T-helper 9 cell (primary cell): ENCODE measurements around the gene DENND5B.
"Not testable (repeated sequence)": the region's sequence is repeated elsewhere in the genome, so short reads cannot be mapped to it uniquely, and the experiment has no call there.

Experiments
- DNase-seq: peaks from one replicate; pipeline ENCODE4 v3.0.0-alpha.2; 2020
- total RNA-seq, 2 donors: gene quantifications; one replicate each; lab custom pipeline; 2026; lab: John Stamatoyannopoulos, UW

Gene DENND5B
- total RNA-seq: 0.07 to 0.24 reads per million in 2 donors

DNA sequence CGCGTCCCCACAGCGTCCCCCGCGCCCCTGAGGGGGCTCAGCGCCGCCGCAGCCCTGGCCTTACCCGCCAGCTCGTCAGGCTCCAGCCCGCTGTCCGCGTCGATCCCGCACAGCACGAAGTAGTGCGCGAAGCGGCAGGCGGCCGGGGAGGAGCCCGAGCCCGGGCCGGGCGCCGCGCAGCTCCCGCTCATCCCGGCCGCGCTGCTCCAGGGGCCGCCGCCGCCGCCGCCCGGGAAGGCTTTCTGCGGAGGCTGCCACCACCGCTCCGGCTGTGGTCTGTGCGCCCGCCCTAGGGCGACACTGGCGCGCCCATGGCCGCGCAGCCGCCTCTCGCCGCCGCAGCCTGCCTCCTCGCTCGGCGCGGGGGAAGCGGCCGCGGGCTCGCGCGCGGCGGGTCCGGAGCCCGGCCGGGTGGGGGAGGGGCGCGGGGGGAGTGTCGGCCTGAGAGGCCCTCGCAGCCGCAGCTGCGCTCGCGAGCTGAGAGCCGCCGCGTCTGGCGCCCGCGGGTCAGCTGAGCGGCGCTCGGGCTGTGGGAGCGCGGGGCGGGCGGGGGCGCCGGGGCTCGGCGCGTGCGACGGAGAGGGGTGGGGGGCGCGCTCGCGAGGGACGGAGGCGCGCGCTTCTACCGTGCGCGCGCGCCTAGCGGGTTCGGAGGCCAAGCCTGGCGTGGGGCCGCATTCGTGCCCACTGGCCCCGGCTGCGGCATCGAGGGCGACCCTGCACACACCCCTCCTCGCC, at the start of gene DENND5B:
Gene DENND5B (minus strand): TSS at position 495 of the 738 bp plus-strand sequence. CDS start 304 bp downstream, at position 191.
- DNase-seq: no peak

- DNase-seq: no peak
These were observed 43.7 kb upstream of the DENND5B start for GRCh38 chr12:31634620-31635019.

DNA sequence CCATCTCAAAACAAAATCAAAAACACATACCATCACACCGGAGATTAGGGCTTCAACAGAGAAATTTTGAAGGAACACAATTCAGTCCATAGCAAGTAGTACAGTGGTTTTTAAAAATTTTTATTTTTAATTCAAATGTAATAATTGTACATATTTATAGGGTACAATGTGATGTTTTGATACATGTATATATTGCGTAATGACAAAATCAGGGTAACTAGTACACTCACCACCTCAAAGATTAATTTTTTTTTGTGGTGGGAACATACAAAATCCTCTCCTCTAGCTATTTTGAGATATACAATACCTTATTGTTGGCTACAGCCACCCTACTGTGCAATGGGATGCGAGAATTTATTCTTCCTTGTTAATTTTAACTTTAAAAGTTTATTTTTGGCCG, 42.5 kb upstream of the DENND5B start:
- no peak for DNase-seq

DNA sequence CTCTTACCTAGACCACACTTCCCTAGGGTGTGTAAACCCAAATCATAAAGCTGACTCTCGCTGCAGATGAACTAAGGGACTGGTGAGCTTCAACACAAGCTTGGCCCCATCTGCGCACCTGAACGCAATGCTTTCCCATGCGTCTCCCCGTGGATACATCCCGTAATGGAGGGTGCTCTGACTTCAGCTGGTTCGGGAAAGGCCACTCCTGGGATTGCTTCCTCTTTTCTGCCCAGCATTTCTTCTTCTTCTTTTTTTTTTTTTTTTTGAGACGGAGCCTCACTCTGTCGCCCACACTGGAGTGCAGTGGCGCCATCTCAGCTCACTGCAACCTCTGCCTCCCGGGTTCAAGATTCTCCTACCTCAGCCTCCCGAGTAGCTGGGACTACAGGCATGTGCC, 40.9 kb upstream of the DENND5B start:
- DNase-seq: no peak

DNA sequence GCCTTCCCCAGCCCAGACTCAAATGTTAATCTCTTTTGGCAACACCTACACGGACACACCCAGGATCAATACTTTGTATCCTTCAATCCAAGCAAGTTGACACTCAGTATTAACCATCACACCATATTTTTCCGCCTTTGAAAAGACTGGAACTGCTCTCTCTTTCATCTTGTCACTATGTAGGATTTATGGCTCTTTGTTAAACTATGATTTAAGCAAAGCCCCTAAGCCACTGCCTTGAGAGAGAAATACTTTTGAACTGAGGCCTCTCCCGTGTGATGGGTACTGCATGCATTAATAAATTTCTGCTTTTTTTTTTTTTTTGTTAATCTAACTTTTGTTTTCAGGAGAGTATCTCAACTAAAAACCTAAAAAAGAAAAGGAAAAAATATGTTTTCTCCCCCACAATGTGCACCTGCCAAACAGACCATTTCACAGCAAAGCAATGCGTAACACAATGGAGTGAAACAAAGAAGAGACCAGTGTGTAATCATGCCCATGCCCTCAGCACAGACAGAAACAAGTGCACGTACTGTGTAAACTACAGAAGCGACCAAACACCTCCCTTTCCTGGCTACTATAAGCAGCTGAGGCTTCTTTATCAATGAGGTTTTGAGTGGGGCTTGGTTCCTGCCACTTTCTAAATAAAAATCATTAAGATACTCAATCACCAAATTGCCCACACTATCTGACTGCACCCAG, 40.2 kb upstream of the DENND5B start:
- no peak for DNase-seq

GRCh38 chr12:31629756-31630732, 39.1 kb upstream of the DENND5B start:
- no peak for DNase-seq

- no peak for DNase-seq
These were observed 36.6 kb upstream of the DENND5B start for GRCh38 chr12:31627456-31628054.

- no peak for DNase-seq
These were observed 35.5 kb upstream of the DENND5B start for GRCh38 chr12:31626270-31626995.

- DNase-seq: no peak
These were observed 31.1 kb upstream of the DENND5B start for GRCh38 chr12:31622038-31622437.

- no peak for DNase-seq
These were observed 29.4 kb upstream of the DENND5B start for GRCh38 chr12:31620311-31620710.

DNA sequence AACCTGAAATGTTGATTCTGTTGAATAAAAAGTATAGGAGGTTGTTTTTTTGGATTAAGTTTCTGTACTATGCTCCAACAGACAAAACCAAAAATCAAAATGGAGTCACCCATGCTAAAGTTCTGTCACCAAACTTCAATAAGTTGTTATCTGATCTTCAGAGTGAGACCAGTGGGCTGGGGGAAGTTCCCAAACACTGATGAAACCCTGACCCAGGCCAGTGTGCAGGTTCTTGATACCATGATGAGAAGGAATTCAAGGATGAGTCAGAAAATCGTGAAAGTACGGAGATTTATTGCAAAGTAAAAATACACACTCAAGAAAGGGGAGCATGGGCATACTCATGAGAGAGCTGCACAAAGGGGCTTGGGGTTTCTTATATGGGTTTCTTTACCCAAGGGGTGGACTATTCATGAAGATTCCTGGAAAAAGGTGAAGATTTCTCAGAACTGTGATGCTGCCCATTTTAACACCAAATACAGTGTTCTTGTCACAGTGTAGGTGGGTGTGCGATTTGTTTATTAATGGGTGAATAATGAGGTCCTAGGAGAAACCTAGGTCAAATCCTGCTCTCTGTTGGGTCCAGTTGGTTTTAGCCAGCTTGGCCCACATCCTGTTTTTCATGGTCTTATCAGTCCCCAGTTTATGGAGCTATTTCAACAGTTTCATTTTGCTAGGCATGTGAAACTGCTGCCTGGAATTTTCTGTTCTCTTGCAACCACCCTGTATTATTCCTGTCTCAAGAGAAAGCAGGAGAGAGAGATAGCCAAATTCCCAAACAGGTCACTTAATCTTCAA, 27.5 kb upstream of the DENND5B start:
- DNase-seq: no peak

- DNase-seq: no peak
These were observed 21.9 kb upstream of the DENND5B start for GRCh38 chr12:31612819-31613218.

DNA sequence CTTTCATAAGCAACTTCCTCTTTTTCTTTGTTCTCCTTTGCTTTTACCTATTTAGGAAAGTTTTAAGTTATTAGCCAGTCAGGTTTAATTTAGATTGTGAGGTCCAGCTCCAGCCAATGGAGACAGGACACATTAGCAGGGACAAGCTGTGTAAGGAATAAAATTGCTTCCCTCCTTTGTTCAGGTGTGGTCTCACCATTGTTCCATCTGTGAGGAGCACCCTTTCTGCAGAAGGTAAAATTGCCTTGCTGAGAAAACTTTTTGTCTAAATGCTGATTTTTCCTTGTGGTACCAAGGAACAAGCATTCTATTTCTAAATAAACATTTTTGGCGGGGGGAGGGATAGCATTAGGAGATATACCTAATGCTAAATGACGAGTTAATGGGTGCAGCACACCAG, 17.4 kb upstream of the DENND5B start:
- DNase-seq: not testable (repeated sequence)

GRCh38 chr12:31605531-31605930, 14.6 kb upstream of the DENND5B start:
- no peak for DNase-seq

- no peak for DNase-seq
These were observed 12.6 kb upstream of the DENND5B start for GRCh38 chr12:31603546-31604009.

GRCh38 chr12:31600750-31601149, 9.8 kb upstream of the DENND5B start:
- DNase-seq: no peak

- no peak for DNase-seq
These were observed 9.3 kb upstream of the DENND5B start for GRCh38 chr12:31600252-31600651.

GRCh38 chr12:31599053-31599452, 8.1 kb upstream of the DENND5B start:
- DNase-seq: no peak

GRCh38 chr12:31597066-31597465, 6.1 kb upstream of the DENND5B start:
- no peak for DNase-seq

- no peak for DNase-seq
These were observed 3.7 kb upstream of the DENND5B start for GRCh38 chr12:31594681-31595080.

DNA sequence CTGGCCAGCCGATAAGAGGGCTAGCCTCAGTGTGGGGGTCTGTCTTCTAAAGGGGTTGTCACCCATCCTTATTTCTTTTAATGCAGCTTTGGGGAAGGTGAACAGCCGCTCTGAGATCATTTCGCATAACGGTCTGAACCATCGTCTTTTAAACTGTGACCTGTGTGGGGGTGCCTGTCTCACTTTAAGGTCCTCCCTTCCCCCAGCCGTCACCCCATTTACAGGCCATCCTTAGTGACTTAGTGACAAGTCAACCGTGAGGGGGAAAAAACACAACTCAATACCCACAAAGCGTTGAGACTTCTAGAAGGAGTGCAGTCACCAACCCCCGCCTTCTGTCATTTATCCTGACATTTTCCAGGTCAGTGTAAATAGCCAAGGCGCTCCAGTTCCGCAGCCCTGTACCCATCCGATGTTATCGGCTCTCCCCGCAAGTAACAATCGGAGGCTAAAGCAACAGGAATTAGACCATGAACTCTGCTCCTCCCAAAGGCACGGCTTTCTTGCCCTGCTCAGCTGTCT, 505 bp upstream of the DENND5B start:
- DNase-seq: no peak
